ENCODE results near the gene NAA35.

DNA sequence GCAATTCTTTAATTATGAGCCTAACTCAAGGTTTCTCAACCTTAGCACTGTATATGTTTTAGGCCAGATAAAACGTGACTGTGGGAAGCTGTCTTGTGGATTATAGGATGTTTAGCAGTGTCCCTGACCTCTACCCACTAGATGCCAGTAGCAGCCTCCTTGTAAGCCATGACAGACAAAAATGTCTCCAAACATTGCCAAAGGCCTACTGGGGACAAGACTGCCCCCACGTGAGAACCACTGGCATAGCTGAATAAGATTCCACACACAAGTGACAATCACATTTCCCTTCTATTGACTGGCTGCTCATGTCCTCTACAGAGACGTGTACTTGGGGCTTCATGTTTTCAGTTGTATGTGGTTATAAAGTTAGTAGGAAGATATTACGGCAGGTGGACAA is 103.1 kb downstream of the NAA35 start:
- no peak for TF ChIP-seq POLR2A (IDR thresholded peaks at IDR 0.05)
- no peak for TF ChIP-seq POLR2AphosphoS5 (IDR thresholded peaks at IDR 0.05)
- TF ChIP-seq, protein P1, sequence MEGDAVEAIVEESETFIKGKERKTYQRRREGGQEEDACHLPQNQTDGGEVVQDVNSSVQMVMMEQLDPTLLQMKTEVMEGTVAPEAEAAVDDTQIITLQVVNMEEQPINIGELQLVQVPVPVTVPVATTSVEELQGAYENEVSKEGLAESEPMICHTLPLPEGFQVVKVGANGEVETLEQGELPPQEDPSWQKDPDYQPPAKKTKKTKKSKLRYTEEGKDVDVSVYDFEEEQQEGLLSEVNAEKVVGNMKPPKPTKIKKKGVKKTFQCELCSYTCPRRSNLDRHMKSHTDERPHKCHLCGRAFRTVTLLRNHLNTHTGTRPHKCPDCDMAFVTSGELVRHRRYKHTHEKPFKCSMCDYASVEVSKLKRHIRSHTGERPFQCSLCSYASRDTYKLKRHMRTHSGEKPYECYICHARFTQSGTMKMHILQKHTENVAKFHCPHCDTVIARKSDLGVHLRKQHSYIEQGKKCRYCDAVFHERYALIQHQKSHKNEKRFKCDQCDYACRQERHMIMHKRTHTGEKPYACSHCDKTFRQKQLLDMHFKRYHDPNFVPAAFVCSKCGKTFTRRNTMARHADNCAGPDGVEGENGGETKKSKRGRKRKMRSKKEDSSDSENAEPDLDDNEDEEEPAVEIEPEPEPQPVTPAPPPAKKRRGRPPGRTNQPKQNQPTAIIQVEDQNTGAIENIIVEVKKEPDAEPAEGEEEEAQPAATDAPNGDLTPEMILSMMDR (IDR thresholded peaks at IDR 0.05): no peak
